ENCODE measurements around the gene PPM1H.
"Not testable (repeated sequence)": the region's sequence is repeated elsewhere in the genome, so short reads cannot be mapped to it uniquely, and the experiment has no call there.

Gene PPM1H

DNA sequence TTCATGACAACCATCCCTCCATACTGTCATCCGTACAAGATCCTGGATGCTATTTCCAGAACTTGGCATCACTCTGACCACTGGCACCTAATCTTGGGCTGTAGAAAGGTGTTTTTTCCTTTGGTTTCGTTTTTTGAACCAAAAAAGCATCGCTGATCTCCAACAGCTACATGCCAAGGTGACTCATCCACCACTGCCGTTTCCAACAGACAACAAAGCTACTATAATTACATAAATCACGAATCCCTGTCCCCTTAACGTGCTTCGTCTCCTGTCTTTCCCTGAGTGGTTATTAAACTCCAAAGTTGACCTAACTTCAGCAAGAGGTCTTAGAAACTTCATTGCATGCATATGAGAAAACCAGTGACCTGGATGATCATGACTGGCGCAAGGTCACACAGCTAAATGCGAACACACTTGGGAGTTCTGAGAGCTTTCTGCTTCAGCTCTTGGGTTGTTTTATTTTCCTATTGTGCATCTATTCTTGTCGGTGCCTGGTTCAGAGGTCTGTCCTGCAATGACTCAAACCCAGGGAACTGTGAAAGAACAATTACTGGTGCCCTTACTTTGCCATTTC, 99.9 kb downstream of the PPM1H start:
- DNase-seq (ENCODE audit: low read depth) = no peak

DNA sequence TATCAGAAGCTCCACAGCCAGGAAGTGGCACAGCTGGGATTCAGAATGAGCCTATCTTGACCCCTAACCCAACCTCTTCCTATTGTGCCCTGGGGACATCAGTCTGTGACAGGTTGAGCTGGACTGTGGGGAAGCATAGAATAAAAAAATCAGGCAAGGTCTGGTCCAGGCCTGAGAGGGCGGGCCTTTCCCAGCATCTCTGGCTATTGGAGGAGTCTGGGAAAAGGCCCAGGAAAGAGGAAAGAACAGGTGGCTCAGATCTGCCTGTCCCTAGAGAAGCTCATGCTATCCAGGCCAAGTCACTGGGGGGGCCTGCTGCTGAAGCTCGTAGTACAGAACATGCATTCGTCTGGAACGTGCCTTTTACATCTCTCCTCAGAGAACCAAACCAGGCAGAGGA, 100.5 kb downstream of the PPM1H start:
- DNase-seq (ENCODE audit: low read depth) = no peak

DNA sequence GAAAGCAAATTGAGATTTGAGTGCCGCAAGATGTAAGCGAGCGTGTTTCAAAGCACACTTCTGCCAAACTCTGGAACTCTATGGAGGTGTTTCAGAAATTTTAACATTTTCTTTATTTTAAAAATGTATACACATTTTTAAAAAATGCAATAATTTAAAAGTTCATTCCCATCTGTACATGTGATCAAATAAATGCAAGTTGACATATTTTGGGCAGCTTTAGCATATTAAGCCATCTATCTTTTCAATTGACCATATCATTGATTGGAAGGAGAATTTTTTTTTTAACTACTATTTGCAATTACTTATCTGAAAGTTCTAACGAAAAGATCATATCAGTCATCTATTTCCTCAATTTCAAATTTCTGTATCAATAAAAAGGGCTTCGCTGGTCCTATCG, 101.3 kb downstream of the PPM1H start:
- DNase-seq (ENCODE audit: low read depth) = no peak

GRCh38 chr12:62832558-62832957, 102.4 kb downstream of the PPM1H start:
- DNase-seq (ENCODE audit: low read depth) = no peak

GRCh38 chr12:62832027-62832426, 102.9 kb downstream of the PPM1H start:
- no peak for DNase-seq (ENCODE audit: low read depth)

GRCh38 chr12:62827855-62828254, 107.1 kb downstream of the PPM1H start:
- DNase-seq (ENCODE audit: low read depth) = no peak

DNA sequence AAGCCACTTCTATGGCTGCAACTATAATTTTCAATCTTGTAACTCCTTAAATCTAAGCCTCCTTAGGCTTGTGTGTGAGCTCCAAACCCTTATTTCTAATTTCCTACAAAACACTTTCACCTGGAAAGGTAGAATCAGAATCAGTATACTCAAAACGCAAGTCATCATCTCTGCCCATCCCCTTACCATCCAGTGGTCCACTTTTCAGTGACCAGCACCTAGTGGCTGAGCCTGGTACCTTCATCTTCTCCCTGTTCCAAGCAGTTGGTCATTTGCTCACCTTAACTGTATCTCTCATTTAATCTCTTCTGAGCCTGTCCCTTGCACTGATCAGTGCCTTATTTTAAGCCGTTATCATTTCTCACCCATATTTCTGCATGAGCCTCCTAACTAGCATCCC, 107.9 kb downstream of the PPM1H start:
- DNase-seq (ENCODE audit: low read depth) = no peak

GRCh38 chr12:62817556-62818271, 117.2 kb downstream of the PPM1H start:
- no peak for DNase-seq (ENCODE audit: low read depth)

DNA sequence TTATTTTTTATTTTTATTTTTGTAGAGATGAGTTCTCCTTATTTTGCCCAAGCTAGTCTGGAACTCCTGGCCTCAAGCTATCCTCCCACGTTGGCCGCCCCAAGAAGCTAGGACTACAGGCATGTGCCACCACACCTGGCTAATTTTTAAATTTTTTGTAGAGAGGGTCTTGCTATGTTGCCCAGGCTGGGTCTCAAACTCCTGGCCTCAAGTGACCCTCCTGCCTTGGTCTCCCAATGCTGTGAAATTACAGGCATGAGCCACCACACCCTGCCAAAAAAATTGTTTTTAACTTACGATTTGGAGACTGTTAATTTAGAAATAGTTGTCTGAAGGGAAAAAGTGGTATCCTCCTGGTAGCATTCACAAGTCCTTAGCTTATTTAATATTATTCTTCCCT, 120.7 kb downstream of the PPM1H start:
- DNase-seq (ENCODE audit: low read depth) = no peak

DNA sequence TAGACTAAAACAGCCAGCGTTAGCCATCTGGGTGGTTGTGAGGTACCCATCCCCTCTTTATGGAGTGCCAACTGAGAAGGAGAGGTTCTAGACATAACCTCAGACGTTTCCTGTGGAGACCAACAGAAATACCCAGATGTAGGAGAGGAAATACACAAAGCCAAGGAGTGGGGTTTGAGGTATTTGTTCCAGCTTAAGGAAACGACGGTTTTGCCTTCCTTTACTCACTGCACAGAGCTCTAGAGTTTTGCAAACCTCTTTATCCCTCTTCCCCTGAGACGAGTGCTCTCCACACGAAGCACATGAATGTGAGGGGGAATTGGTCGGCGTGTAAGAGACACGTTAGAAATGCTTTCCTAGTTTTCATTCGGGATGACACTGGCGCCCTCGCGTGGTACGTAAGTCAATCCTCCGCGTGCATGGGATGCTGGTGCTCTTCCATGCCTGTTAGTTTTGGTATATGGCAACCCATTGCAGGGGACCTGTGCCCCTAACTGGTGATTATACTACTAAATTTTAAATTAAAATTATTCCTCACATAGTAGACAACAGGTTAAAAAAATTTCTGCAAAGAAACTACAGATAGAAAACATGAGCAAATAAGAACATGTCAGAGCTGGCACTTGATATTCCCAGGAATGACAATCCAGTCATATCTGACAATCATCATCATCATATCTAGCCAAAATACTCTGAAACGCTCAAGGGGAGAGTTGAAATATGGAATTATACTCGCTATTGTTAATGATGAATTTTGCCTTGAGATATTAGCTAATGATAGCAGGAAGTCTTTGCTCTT, 121.7 kb downstream of the PPM1H start:
- peak; percentile 17 for DNase-seq (ENCODE audit: low read depth)

- not testable (repeated sequence) for DNase-seq (ENCODE audit: low read depth)
Observed at GRCh38 chr12:62811481-62811880, 123.5 kb downstream of the PPM1H start.

- DNase-seq (ENCODE audit: low read depth) = no peak
Observed at GRCh38 chr12:62808166-62808879, 126.6 kb downstream of the PPM1H start.

GRCh38 chr12:62806893-62807292, 128.1 kb downstream of the PPM1H start:
- DNase-seq (ENCODE audit: low read depth) = no peak

- no peak for DNase-seq (ENCODE audit: low read depth)
Observed at GRCh38 chr12:62806244-62806836, 128.6 kb downstream of the PPM1H start.

GRCh38 chr12:62805517-62805916, 129.4 kb downstream of the PPM1H start:
- no peak for DNase-seq (ENCODE audit: low read depth)

GRCh38 chr12:62803756-62804155, 131.2 kb downstream of the PPM1H start:
- DNase-seq (ENCODE audit: low read depth) = no peak

DNA sequence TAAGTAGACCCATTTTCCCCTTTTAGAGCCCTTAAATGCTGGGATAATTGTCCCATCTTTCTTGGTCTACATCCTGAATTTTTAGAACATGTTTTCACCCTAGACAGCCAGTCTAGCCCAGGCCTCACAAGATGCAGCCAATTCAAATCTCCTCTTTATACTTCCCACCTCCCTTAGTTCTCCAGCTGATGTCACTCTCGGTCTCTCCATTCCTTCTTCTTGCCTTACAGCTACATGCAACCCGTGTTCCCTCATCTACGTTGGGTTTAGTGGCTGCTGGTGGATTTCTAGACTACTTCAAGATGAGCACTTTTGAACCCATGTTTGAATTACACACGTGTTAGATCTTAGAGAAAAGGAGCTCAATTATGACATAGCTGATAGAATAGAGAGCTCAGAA, 132.0 kb downstream of the PPM1H start:
- DNase-seq (ENCODE audit: low read depth) = no peak

GRCh38 chr12:62802321-62802720, 132.6 kb downstream of the PPM1H start:
- DNase-seq (ENCODE audit: low read depth) = no peak

DNA sequence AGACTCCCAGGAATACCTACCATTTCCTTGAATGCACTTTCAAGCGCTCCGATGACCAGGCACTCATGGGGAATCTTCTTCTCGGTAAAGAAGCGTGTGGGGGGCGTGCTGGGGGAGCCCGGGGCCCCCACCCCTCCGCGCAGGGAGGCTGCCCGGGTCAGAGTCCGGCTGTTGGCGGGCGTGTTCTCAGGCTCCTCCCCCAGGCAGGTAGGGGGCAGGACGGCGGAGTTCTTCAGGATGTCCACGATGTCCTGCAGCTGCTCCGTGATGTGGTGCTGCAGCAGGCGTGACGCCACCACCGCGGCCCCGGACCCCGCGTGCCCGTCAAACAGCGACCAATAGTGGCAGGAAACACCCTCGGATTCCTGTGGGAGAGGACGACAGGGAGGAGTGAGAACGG, 133.2 kb downstream of the PPM1H start:
- no peak for DNase-seq (ENCODE audit: low read depth)

DNA sequence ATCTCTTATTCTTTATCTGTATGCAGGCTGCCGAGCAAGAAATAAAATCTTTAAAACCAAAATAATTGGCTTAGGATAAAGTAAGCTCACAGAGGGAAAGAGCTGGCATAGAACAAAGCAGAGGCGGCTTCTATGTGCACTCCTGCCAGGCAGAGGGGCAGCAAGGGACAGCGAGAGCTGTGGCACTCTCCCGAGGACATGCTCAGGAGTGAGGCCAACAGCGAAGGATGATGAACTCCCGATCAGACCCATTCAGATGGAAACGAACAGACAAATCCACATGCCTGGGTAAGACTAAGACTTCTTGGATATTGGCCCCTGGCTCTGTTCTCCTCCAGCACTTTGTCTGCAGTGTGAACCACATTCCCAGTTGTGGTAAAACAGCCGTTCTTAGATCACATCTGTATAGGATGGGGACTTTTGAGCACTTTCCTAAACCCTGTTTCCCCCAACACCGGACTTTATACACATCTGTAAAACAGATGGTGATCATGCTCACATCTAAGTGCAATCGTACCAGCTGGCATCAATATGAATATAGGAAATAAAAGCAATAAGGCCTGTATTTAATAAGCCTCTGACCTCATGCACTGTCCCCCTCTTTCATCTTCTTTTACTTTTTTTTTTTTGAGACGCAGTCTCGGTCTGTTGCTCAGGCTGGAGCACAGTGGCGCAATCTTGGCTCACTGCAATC, 134.1 kb downstream of the PPM1H start:
- no peak for DNase-seq (ENCODE audit: low read depth)

DNA sequence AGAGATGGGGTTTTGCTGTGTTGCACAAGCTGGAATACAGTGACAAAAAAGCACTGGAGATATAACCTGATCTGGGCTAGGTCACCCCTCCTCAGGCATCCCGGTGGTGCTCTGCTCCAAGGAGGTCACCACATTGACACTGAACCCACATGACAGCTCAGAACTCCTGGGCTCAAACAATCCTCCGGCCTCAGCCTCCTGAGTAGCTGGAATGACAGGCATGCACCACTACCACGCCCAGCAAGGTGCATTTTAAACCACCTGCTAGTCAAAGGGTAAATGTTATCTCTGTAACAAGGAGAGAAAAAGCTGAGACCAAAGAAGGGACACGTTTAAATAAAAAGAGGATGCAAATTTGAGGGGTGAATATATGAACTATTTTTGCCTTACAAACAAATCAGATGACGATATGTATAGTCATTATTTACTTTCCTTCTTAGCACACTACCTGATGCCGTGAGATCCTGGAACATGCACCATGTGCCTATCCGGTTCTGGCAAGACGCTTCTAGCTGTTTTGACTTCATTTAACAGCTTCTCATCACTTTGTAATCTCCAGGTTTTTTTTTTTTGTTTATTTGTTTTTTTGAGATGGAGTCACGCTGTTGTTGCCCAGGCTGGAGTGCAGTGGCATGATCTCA, 135.1 kb downstream of the PPM1H start:
- DNase-seq (ENCODE audit: low read depth) = no peak

Measured in activated T-cell treated with anti-CD3 and anti-CD28 coated beads for 1 hour (primary cell).